ENCODE data around the gene OR9Q1. TPM values are rescaled to one million over a fixed set of nuclear protein-coding genes. Genes with fewer than 3 reads are reported as not detected.

OR9Q1 gene
- total RNA-seq, 2 experiments from 2014 or later = not detected

DNA sequence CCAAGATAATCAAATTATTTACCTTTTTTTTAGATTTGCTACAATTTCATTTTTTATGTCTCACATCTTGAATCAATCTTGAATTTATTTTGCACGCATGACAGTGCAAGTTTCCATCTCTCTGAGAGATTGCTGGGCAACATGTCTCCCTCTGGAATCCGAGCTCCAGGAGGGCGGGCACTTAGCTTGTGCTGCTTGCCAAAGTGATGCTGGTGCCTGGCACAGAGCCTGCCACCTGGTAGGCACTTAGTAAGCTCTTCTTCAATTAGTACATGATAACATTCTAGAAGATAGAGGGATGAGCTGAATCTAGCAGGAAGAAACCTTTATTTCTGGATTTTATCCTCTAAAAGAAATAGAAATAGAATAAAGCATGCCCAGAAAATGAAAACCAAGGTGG, 129.1 kb downstream of the OR9Q1 start:
- no peak overlapping the region for H3K4me3 Mint-ChIP-seq
- H3K36me3 Mint-ChIP-seq (ENCODE audit: low read depth) = no peaks in the 10 kb centered on the region
- ATAC-seq = no peak
- POLR2A ChIA-PET = no interaction called here
- peaks cover 18% of the 10 kb centered on the region for H3K27me3 Mint-ChIP-seq
- no peaks in the 10 kb centered on the region for H3K4me1 Mint-ChIP-seq
- no peak overlapping the region for H3K27ac Mint-ChIP-seq
- intact Hi-C loops (cut with DNase I, micrococcal nuclease) = no loop called here
- no peak for DNase-seq
- H3K9me3 Mint-ChIP-seq (ENCODE audit: low read depth) = no peaks in the 10 kb centered on the region
- CTCF ChIA-PET = interaction anchor here (0.7 kb wide), 1 partner anchor 74 kb away, joined by 3 read pairs; no protein-coding TSS in a partner anchor

DNA sequence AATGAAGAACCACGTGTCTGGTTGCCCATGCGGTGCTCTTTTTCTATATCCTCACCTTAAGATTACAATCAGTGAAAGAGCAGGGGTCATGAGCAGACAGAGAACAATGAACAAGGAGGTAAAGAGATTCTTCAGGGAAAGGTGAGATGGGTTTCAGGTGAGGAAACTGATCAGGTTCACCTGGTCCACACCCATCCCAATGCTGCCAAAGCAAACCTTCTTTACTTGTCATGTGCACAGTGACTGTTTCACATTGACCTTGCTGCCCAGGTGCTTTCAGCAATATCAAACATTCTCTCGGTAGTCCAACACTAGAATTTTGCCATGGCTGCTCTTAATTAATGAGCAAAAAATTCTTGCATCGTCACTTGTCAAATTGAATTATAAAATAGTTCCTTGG, 140.7 kb downstream of the OR9Q1 start:
- Mint-ChIP-seq H3K9me3 (ENCODE audit: low read depth) (peaks cover 4% of the 10 kb centered on the region), H3K36me3 (ENCODE audit: low read depth) (no peaks in the 10 kb centered on the region), H3K4me1 (no peaks in the 10 kb centered on the region), H3K27ac (no peak overlapping the region), H3K4me3 (no peak overlapping the region), H3K27me3 (peaks cover 11% of the 10 kb centered on the region)
- POLR2A ChIA-PET = no interaction called here
- CTCF ChIA-PET = no interaction called here
- no peak for DNase-seq
- no peak for ATAC-seq
- intact Hi-C loops (cut with DNase I, micrococcal nuclease) = no loop called here

- POLR2A ChIA-PET = no interaction called here
- no peak for ATAC-seq
- Mint-ChIP-seq H3K36me3 (ENCODE audit: low read depth) (no peaks in the 10 kb centered on the region), H3K9me3 (ENCODE audit: low read depth) (peaks cover 2% of the 10 kb centered on the region), H3K27ac (no peak overlapping the region), H3K27me3 (peaks cover 15% of the 10 kb centered on the region), H3K4me1 (no peaks in the 10 kb centered on the region), H3K4me3 (no peak overlapping the region)
- CTCF ChIA-PET = no interaction called here
- intact Hi-C loops (cut with DNase I, micrococcal nuclease) = no loop called here
- no peak for DNase-seq
Measured at GRCh38 chr11:58164990-58165389, 141.3 kb downstream of the OR9Q1 start.

- Mint-ChIP-seq H3K4me1 (no peaks in the 10 kb centered on the region), H3K9me3 (ENCODE audit: low read depth) (no peaks in the 10 kb centered on the region), H3K27me3 (peaks cover 15% of the 10 kb centered on the region), H3K4me3 (no peak overlapping the region), H3K27ac (no peak overlapping the region), H3K36me3 (ENCODE audit: low read depth) (no peaks in the 10 kb centered on the region)
- ChIA-PET POLR2A (no interaction called here), CTCF (interaction anchor here (0.6 kb wide), 1 partner anchor 335 kb away, joined by 3 read pairs; no protein-coding TSS in a partner anchor)
- DNase-seq (no peak), ATAC-seq (no peak)
- intact Hi-C loops (cut with DNase I, micrococcal nuclease) = no loop called here
Measured at GRCh38 chr11:58165504-58166106, 141.9 kb downstream of the OR9Q1 start.

DNA sequence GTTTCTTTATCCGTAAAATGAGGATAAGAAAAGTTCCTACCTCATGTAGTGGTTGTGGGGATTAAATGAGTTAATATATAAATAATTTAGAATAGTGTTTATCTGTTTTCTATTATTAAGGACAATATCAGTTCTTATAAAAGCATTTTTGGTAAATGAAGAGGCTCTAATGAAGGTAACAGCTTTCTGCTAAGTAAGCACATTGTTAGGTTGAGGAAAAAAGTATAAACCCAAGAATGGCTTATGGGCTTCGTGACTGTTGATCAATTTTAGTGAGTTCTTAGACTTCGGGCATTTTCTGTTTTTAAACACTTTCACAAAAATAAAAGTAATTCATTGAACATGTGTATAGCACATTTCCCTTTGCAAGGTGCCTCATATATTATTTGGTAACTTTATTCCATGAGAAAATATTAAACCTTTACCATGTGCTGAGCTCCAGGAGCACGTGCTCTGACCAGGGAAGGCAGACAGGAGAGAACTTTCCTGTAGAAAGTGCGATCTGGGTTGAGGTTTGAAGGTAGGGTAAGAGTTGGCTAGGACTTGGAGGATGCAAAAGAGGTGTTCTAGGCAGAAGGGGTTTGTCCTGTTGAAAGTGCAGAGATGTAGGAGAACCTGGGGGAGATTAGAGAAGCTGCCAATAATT, 153.9 kb downstream of the OR9Q1 start:
- POLR2A ChIA-PET = no interaction called here
- CTCF ChIA-PET = no interaction called here
- Mint-ChIP-seq H3K36me3 (ENCODE audit: low read depth) (no peaks in the 10 kb centered on the region), H3K4me3 (no peak overlapping the region), H3K9me3 (ENCODE audit: low read depth) (no peaks in the 10 kb centered on the region), H3K27me3 (peaks cover 25% of the 10 kb centered on the region), H3K4me1 (no peaks in the 10 kb centered on the region), H3K27ac (no peak overlapping the region)
- intact Hi-C loops (cut with DNase I, micrococcal nuclease) = no loop called here
- DNase-seq = no peak
- no peak for ATAC-seq

- H3K4me3 Mint-ChIP-seq = no peak overlapping the region
- no peak for ATAC-seq
- no peaks in the 10 kb centered on the region for H3K9me3 Mint-ChIP-seq (ENCODE audit: low read depth)
- no peaks in the 10 kb centered on the region for H3K4me1 Mint-ChIP-seq
- no peak for DNase-seq
- H3K27me3 Mint-ChIP-seq = peaks cover 25% of the 10 kb centered on the region
- H3K27ac Mint-ChIP-seq = no peak overlapping the region
- intact Hi-C loops (cut with DNase I, micrococcal nuclease) = no loop called here
- H3K36me3 Mint-ChIP-seq (ENCODE audit: low read depth) = no peaks in the 10 kb centered on the region
- CTCF ChIA-PET = interaction anchor here (0.7 to 0.9 kb wide), 2 partner anchors 33 to 118 kb away, joined by 3 to 4 read pairs; no protein-coding TSS in a partner anchor
- POLR2A ChIA-PET = no interaction called here
Measured at GRCh38 chr11:58178444-58178843, 154.8 kb downstream of the OR9Q1 start.

GRCh38 chr11:58179648-58180047, 156.0 kb downstream of the OR9Q1 start:
- CTCF ChIA-PET = no interaction called here
- Mint-ChIP-seq H3K27ac (no peak overlapping the region), H3K36me3 (ENCODE audit: low read depth) (no peaks in the 10 kb centered on the region), H3K4me3 (no peak overlapping the region), H3K9me3 (ENCODE audit: low read depth) (no peaks in the 10 kb centered on the region), H3K27me3 (peaks cover 26% of the 10 kb centered on the region), H3K4me1 (no peaks in the 10 kb centered on the region)
- ATAC-seq (no peak), DNase-seq (peak; percentile 5)
- POLR2A ChIA-PET = no interaction called here
- intact Hi-C loops (cut with DNase I, micrococcal nuclease) = no loop called here

DNA sequence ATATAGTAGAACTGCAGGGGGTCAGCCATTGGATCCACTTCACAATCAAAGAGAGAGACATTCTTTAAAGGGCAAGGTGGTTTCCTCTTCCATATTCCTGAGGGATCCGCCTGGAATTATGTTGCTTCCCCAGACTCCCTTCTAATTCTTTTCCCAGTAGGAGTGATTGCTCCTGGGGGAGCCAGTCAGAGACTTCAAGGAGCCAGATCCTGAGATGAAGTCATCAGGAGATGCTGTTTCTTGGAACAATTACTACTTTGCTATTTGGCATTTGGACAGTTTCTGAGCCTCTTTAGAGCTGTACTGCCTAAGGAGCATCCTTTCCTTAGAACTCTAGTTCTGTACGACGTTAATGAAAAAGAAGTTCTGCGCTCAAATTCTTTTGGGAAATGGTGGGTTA, 163.3 kb downstream of the OR9Q1 start:
- POLR2A ChIA-PET = no interaction called here
- no peak for DNase-seq

GRCh38 chr11:58188770-58189169, 165.1 kb downstream of the OR9Q1 start, which contains the start of gene OR9Q2:
Gene OR9Q2 (plus strand): TSS chr11:58189070. CDS start chr11:58190491, 1,421 bp downstream.
- CTCF ChIA-PET = no interaction called here
- DNase-seq (no peak), ATAC-seq (no peak)
- Mint-ChIP-seq H3K27me3 (peaks cover 3% of the 10 kb centered on the region), H3K9me3 (ENCODE audit: low read depth) (no peaks in the 10 kb centered on the region), H3K4me1 (no peaks in the 10 kb centered on the region), H3K4me3 (no peak within 1 kb of the TSS), H3K27ac (no peak within 1 kb of the TSS), H3K36me3 (ENCODE audit: low read depth) (no peaks in the 10 kb centered on the region)
- POLR2A ChIA-PET = no interaction called here
- intact Hi-C loops (cut with DNase I, micrococcal nuclease) = no loop called here

More for the DNA sequence above, 163.3 kb downstream of the OR9Q1 start:
- no peak for ATAC-seq
- CTCF ChIA-PET = no interaction called here
- Mint-ChIP-seq H3K4me3 (no peak overlapping the region), H3K27ac (no peak overlapping the region), H3K27me3 (peaks cover 3% of the 10 kb centered on the region), H3K36me3 (ENCODE audit: low read depth) (no peaks in the 10 kb centered on the region), H3K4me1 (no peaks in the 10 kb centered on the region), H3K9me3 (ENCODE audit: low read depth) (no peaks in the 10 kb centered on the region)
- intact Hi-C loops (cut with DNase I, micrococcal nuclease) = no loop called here

- Mint-ChIP-seq H3K9me3 (ENCODE audit: low read depth) (no peaks in the 10 kb centered on the region), H3K27me3 (peaks cover 3% of the 10 kb centered on the region), H3K4me3 (no peak overlapping the region), H3K27ac (no peak overlapping the region), H3K4me1 (no peaks in the 10 kb centered on the region), H3K36me3 (ENCODE audit: low read depth) (no peaks in the 10 kb centered on the region)
- intact Hi-C loops (cut with DNase I, micrococcal nuclease) = no loop called here
- POLR2A ChIA-PET = no interaction called here
- no peak for DNase-seq
- no peak for ATAC-seq
- CTCF ChIA-PET = no interaction called here
Measured at GRCh38 chr11:58192229-58192628, 168.5 kb downstream of the OR9Q1 start.

GRCh38 chr11:58193391-58193790, 169.7 kb downstream of the OR9Q1 start:
- Mint-ChIP-seq H3K4me1 (no peaks in the 10 kb centered on the region), H3K9me3 (ENCODE audit: low read depth) (peaks cover 6% of the 10 kb centered on the region), H3K4me3 (no peak overlapping the region), H3K36me3 (ENCODE audit: low read depth) (no peaks in the 10 kb centered on the region), H3K27ac (no peak overlapping the region), H3K27me3 (peaks cover 3% of the 10 kb centered on the region)
- DNase-seq (no peak), ATAC-seq (no peak)
- CTCF ChIA-PET = no interaction called here
- POLR2A ChIA-PET = no interaction called here
- intact Hi-C loops (cut with DNase I, micrococcal nuclease) = no loop called here

GRCh38 chr11:58195939-58196338, 172.3 kb downstream of the OR9Q1 start:
- ATAC-seq = no peak
- no peaks in the 10 kb centered on the region for H3K4me1 Mint-ChIP-seq
- H3K27ac Mint-ChIP-seq = no peak overlapping the region
- peaks cover 6% of the 10 kb centered on the region for H3K9me3 Mint-ChIP-seq (ENCODE audit: low read depth)
- ChIA-PET CTCF (no interaction called here), POLR2A (no interaction called here)
- H3K27me3 Mint-ChIP-seq = peaks cover 10% of the 10 kb centered on the region
- no peaks in the 10 kb centered on the region for H3K36me3 Mint-ChIP-seq (ENCODE audit: low read depth)
- intact Hi-C loops (cut with DNase I, micrococcal nuclease) = no loop called here
- no peak overlapping the region for H3K4me3 Mint-ChIP-seq
- no peak for DNase-seq

Measured in activated CD4-positive, alpha-beta T cell treated with anti-CD3 and anti-CD28 coated beads for 36 hours (primary cell).